Cardiac atrium fibroblast (primary cell): ENCODE data around the gene MED31. TPM values are rescaled to one million over a fixed set of nuclear protein-coding genes. Genes with fewer than 3 reads are reported as not detected.

Experiments used
- total RNA-seq: library from RNA; depleted of rRNA; stranded (reverse); fragments of >200 nt; gene quantifications from 2 replicates; pipeline ENCODE4 v1.2.3, GENCODE V29; 2015

The MED31 gene
- total RNA-seq = 13.4 and 16.4 TPM in 2 replicates

GRCh38 chr17:6651354-6651918, at the start of gene MED31, which contains the start of gene C17orf100:
TSS of gene MED31 (minus strand) at chr17:6651605. CDS start at chr17:6651528, 77 bp downstream.
TSS of gene C17orf100 (plus strand) at chr17:6651762. CDS start at chr17:6651914, 152 bp downstream.

GRCh38 chr17:6640536-6641246, 10.7 kb downstream of the MED31 start, which contains the start of the genes KIAA0753 and TXNDC17:
TSS of gene KIAA0753 (minus strand) at chr17:6640711. CDS start at chr17:6635103, 5,608 bp downstream.
TSS of gene TXNDC17 (plus strand) at chr17:6641060. CDS start at chr17:6641083, 23 bp downstream.

Other genes with a start within 250 kb of the MED31 start
- not detected in 2 replicates for gene AIPL1, start 216.5 kb downstream of the MED31 start, total RNA-seq
- gene PIMREG, start 207.2 kb downstream of the MED31 start, total RNA-seq = 10.5 and 15.2 TPM in 2 replicates
- gene PITPNM3, start 95.0 kb downstream of the MED31 start, total RNA-seq = 0.90 and 2.1 TPM in 2 replicates
- gene KIAA0753, start 10.9 kb downstream of the MED31 start, total RNA-seq = 7.9 and 15.1 TPM in 2 replicates
- 150 and 225 TPM in 2 replicates for gene TXNDC17, start 10.5 kb downstream of the MED31 start, total RNA-seq
- gene C17orf100, start 157 bp upstream of the MED31 start, total RNA-seq = 1.6 and 2.9 TPM in 2 replicates
- not detected in 2 replicates for gene SLC13A5, start 61.8 kb upstream of the MED31 start, total RNA-seq
- gene XAF1, start 104.4 kb upstream of the MED31 start, total RNA-seq = 3.2 and 4.4 TPM in 2 replicates
- gene FBXO39, start 124.6 kb upstream of the MED31 start, total RNA-seq = not detected in 2 replicates
- not detected in 2 replicates for gene TEKT1, start 180.1 kb upstream of the MED31 start, total RNA-seq